Mesenchymal stem cell (in vitro differentiated cells and primary cell): ENCODE measurements around the gene SHQ1.

Experiments
- DNase-seq: peaks from one replicate; pipeline ENCODE4 v3.0.0-alpha.2; 2013
- H2AFZ ChIP-seq: one replicate; pipeline ENCODE4 v1.6.1; 2013; ENCODE audit warnings: low read depth, mild to moderate bottlenecking, control low read depth, inconsistent platforms, low read length, moderate library complexity
- H2AK5ac ChIP-seq: 2 replicates; pipeline ENCODE4 v1.6.1; 2013; ENCODE audit warnings: low read length, moderate library complexity, mild to moderate bottlenecking, inconsistent platforms; ENCODE audit not compliant: severe bottlenecking
- H2BK120ac ChIP-seq: one replicate; pipeline ENCODE4 v1.6.1; 2013; ENCODE audit warnings: low read depth, mild to moderate bottlenecking, inconsistent platforms, low read length, moderate library complexity
- H2BK12ac ChIP-seq, 2 experiments: one replicate each; pipeline ENCODE4 v1.6.1; 2013; ENCODE audit warnings: inconsistent platforms in 2 of 2, low read length in 2 of 2, mild to moderate bottlenecking in 2 of 2, moderate library complexity in 2 of 2, control low read depth in 1 of 2
- H2BK15ac ChIP-seq: one replicate; pipeline ENCODE4 v1.6.1; 2013; ENCODE audit warnings: mild to moderate bottlenecking, low read depth, inconsistent platforms; ENCODE audit not compliant: poor library complexity, severe bottlenecking
- H2BK5ac ChIP-seq: 2 replicates; pipeline ENCODE4 v1.6.1; 2013; ENCODE audit warnings: low read depth, mild to moderate bottlenecking, low read length, control low read depth, inconsistent platforms; ENCODE audit not compliant: poor library complexity, severe bottlenecking
- H3K14ac ChIP-seq, 2 experiments: one replicate each; pipeline ENCODE4 v1.6.1; 2013; ENCODE audit warnings: inconsistent platforms in 2 of 2, low read length in 2 of 2, control low read depth in 1 of 2, mild to moderate bottlenecking in 1 of 2, moderate library complexity in 1 of 2
- H3K18ac ChIP-seq, 2 experiments: one replicate each; pipeline ENCODE4 v1.6.1; 2013; ENCODE audit warnings: inconsistent platforms in 2 of 2, low read length in 2 of 2, control low read depth in 1 of 2, low read depth in 1 of 2, mild to moderate bottlenecking in 1 of 2
- H3K23ac ChIP-seq, 2 experiments: one replicate each; pipeline ENCODE4 v1.6.1; 2013; ENCODE audit warnings: inconsistent platforms in 2 of 2, low read length in 2 of 2, mild to moderate bottlenecking in 2 of 2, moderate library complexity in 2 of 2, control low read depth in 1 of 2
- H3K27ac ChIP-seq: 2 replicates; pipeline ENCODE4 v1.5.1; 2013; ENCODE audit warnings: mild to moderate bottlenecking, moderate library complexity, low read length, control low read depth, inconsistent platforms; ENCODE audit not compliant: poor library complexity, severe bottlenecking
- H3K27me3 ChIP-seq, 2 experiments: 2 replicates each; pipeline versions ENCODE4 v1.6.1 to v1.7.0; 2013; ENCODE audit warnings: low read length in 2 of 2, mild to moderate bottlenecking in 2 of 2, moderate library complexity in 2 of 2, control low read depth in 1 of 2, inconsistent platforms in 1 of 2; ENCODE audit not compliant: control insufficient read depth in 1 of 2, insufficient read depth in 1 of 2
- H3K36me3 ChIP-seq, 2 experiments: 2 replicates each; pipeline versions ENCODE4 v1.6.1 to v1.7.0; 2013; ENCODE audit warnings: low read length in 2 of 2, control low read depth in 1 of 2, inconsistent platforms in 1 of 2, low read depth in 1 of 2, mild to moderate bottlenecking in 1 of 2; ENCODE audit not compliant: insufficient read depth in 2 of 2, control insufficient read depth in 1 of 2
- H3K4ac ChIP-seq, 2 experiments: one replicate each; pipeline ENCODE4 v1.6.1; 2013; ENCODE audit warnings: inconsistent platforms in 2 of 2, low read length in 2 of 2, mild to moderate bottlenecking in 2 of 2, moderate library complexity in 2 of 2, control low read depth in 1 of 2, low read depth in 1 of 2
- H3K4me1 ChIP-seq: 2 replicates; pipeline ENCODE4 v1.6.1; 2013; ENCODE audit warnings: low read depth, low read length, control low read depth; ENCODE audit not compliant: control insufficient read depth, insufficient read depth
- H3K4me2 ChIP-seq: 2 replicates; pipeline ENCODE4 v1.6.1; 2013; ENCODE audit warnings: low read length, mild to moderate bottlenecking, inconsistent platforms; ENCODE audit not compliant: poor library complexity, severe bottlenecking
- H3K4me3 ChIP-seq, 2 experiments: 2 replicates each; pipeline versions ENCODE4 v1.5.1 to v1.7.0; 2013; ENCODE audit warnings: low read length in 2 of 2, mild to moderate bottlenecking in 2 of 2, control low read depth in 1 of 2, low read depth in 1 of 2; ENCODE audit not compliant: insufficient read depth in 1 of 2
- H3K79me1 ChIP-seq: replicated peaks from 2 replicates; pipeline ENCODE4 v1.6.1; 2013; ENCODE audit warnings: mild to moderate bottlenecking, control low read depth, low read length, inconsistent platforms; ENCODE audit not compliant: poor library complexity, severe bottlenecking
- H3K9ac ChIP-seq: 2 replicates; pipeline ENCODE4 v1.7.0; 2013; ENCODE audit warnings: mild to moderate bottlenecking, low read length, moderate library complexity
- H3K9me3 ChIP-seq: 2 replicates; pipeline ENCODE4 v1.7.0; 2013; ENCODE audit warnings: mild to moderate bottlenecking, low read length; ENCODE audit not compliant: control insufficient read depth
- H4K8ac ChIP-seq: one replicate; pipeline ENCODE4 v1.6.1; 2013; ENCODE audit warnings: inconsistent platforms, mild to moderate bottlenecking, low read length, moderate library complexity
- H4K91ac ChIP-seq: one replicate; pipeline ENCODE4 v1.6.1; 2013; ENCODE audit warnings: mild to moderate bottlenecking, low read length, inconsistent platforms
- WGBS: methylation state at CpG from one replicate; pipeline ENCODE4 v1.1.7; 2013; ENCODE audit warnings: mixed read lengths; 5-methylcytosine and 5-hydroxymethylcytosine counted together

The SHQ1 gene

DNA sequence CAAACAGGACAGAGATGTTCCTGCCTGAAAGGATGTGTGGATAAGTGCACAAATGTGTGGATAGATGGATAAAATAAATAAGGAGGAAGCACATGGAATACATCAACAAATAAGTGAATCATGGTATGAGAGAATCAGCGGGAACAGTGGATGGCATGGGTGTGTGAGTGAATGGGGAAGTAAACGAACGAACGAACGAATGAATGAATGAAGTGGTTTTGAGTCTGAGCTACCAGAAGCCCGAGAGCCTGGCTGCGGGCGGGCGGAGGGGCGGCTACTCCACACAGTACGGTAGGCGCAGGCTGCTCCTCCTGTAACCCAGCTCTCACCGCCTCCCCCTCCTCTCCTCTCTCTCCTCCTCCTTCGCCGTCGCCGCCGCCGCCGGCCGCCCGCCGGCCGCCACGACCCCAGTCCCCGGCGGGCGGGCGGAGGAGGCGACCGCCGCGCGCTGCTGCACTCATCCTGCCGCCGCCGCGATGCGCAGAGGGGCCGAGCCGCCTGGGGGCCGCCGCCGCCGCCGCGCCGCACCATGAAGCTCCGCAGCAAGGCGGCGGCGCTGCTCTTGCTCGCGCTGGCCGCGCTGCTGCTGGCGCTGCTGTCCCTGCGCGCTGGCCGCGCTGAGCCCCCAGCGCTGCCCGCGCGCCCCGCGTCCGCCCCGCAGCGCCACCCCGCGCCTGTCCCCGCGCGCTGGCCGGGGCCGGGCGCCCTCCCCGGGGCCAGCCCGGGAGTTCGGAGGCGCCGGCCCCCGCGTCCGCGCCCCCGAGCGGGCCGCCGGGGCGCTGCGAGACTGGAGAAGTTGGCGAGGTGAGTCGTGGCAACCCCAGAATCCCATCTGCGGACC lies 39.7 kb upstream of the SHQ1 start, which contains the start of gene GXYLT2:
GXYLT2 (plus strand) TSS at position 342 of the 841 bp plus-strand sequence; CDS start at position 530, 188 bp downstream.
- H3K27ac ChIP-seq, result peak within 1 kb of the TSS; percentile 38
- H2BK5ac ChIP-seq, result no peak within 1 kb of the TSS
- no peak within 1 kb of the TSS for H4K91ac ChIP-seq
- under 1% methylated on average over 49 of the region's 96 CpGs for WGBS
- H2BK120ac ChIP-seq, result peak within 1 kb of the TSS; percentile 22
- no peaks in the 10 kb centered on the region for H3K9me3 ChIP-seq
- no peaks in the 10 kb centered on the region for H3K27me3 ChIP-seq
- no peak within 1 kb of the TSS for H3K23ac ChIP-seq
- peak within 1 kb of the TSS; percentile 90 for H4K8ac ChIP-seq
- H3K79me1 ChIP-seq, result peaks cover 1% of the 10 kb centered on the region
- H3K14ac ChIP-seq, result no peak within 1 kb of the TSS
- peaks cover 10% of the 10 kb centered on the region for H3K4me1 ChIP-seq
- peak within 1 kb of the TSS; percentile 83 for H3K9ac ChIP-seq
- H2BK15ac ChIP-seq, result peak within 1 kb of the TSS; percentile 98
- peak within 1 kb of the TSS; percentile 24 to 48 for H2BK12ac ChIP-seq
- H3K36me3 ChIP-seq, result no peaks in the 10 kb centered on the region
- peak within 1 kb of the TSS; percentile 92 for H3K4me2 ChIP-seq
- H2AFZ ChIP-seq, result peak within 1 kb of the TSS; percentile 64
- H2AK5ac ChIP-seq, result no peak within 1 kb of the TSS
- DNase-seq, result peak; percentile 80
- H3K18ac ChIP-seq, result peak within 1 kb of the TSS; percentile 85 to 87
- peak within 1 kb of the TSS; percentile 64 to 84 for H3K4me3 ChIP-seq
- peak within 1 kb of the TSS in 1 of 2 experiments; percentile 78 for H3K4ac ChIP-seq

- Histone ChIP-seq H3K79me1 (no peaks in the 10 kb centered on the region), H2BK15ac (no peak overlapping the region), H3K27me3 (no peaks in the 10 kb centered on the region), H4K91ac (no peak overlapping the region), H3K4me2 (peak overlapping the region; percentile 92), H2AFZ (peak overlapping the region; percentile 64), H3K36me3 (no peaks in the 10 kb centered on the region), H4K8ac (no peak overlapping the region), H3K9ac (peak overlapping the region; percentile 82), H3K18ac (peak overlapping the region in 1 of 2 experiments; percentile 9), H3K4me3 (peak overlapping the region in 1 of 2 experiments; percentile 84), H3K23ac (no peak overlapping the region), H2BK5ac (no peak overlapping the region), H3K9me3 (no peaks in the 10 kb centered on the region), H2AK5ac (no peak overlapping the region), H3K27ac (no peak overlapping the region), H3K14ac (no peak overlapping the region), H2BK12ac (peak overlapping the region in 1 of 2 experiments; percentile 24), H3K4ac (peak overlapping the region in 1 of 2 experiments; percentile 28), H2BK120ac (no peak overlapping the region), H3K4me1 (peaks cover 10% of the 10 kb centered on the region)
- DNase-seq, result no peak
- under 1% methylated on average over 7 of the region's 7 CpGs for WGBS
These were observed 39.1 kb upstream of the SHQ1 start for GRCh38 chr3:72887343-72887704.

- Histone ChIP-seq H3K9ac (peak overlapping the region; percentile 75), H2BK12ac (no peak overlapping the region), H3K4me2 (no peak overlapping the region), H4K8ac (no peak overlapping the region), H3K4me1 (no peaks in the 10 kb centered on the region), H2BK120ac (no peak overlapping the region), H3K9me3 (no peaks in the 10 kb centered on the region), H3K18ac (no peak overlapping the region), H2BK15ac (no peak overlapping the region), H2AFZ (no peak overlapping the region), H3K4ac (no peak overlapping the region), H3K27ac (no peak overlapping the region), H2AK5ac (no peak overlapping the region), H3K4me3 (no peak overlapping the region), H3K14ac (peak overlapping the region in 1 of 2 experiments; percentile 57), H3K36me3 (no peaks in the 10 kb centered on the region), H3K79me1 (no peaks in the 10 kb centered on the region), H3K23ac (no peak overlapping the region), H3K27me3 (peaks cover 0 to 10% of the 10 kb centered on the region in 2 experiments), H4K91ac (no peak overlapping the region), H2BK5ac (no peak overlapping the region)
- WGBS, result 70% methylated on average over 4 of the region's 5 CpGs
- peak; percentile 19 for DNase-seq
These were observed 23.9 kb upstream of the SHQ1 start for GRCh38 chr3:72872183-72872582.

- no peak overlapping the region for H2AK5ac ChIP-seq
- no peak overlapping the region for H4K91ac ChIP-seq
- whole genome bisulfite sequencing, result 79% methylated on average over 5 of the region's 7 CpGs
- no peak overlapping the region for H2BK120ac ChIP-seq
- no peak overlapping the region for H2AFZ ChIP-seq
- H2BK12ac ChIP-seq, result no peak overlapping the region
- H3K9me3 ChIP-seq, result no peaks in the 10 kb centered on the region
- DNase-seq, result no peak
- no peak overlapping the region for H3K18ac ChIP-seq
- H3K14ac ChIP-seq, result no peak overlapping the region
- H3K27me3 ChIP-seq, result peaks cover 0 to under 1% of the 10 kb centered on the region in 2 experiments
- H3K4me1 ChIP-seq, result no peaks in the 10 kb centered on the region
- H3K9ac ChIP-seq, result no peak overlapping the region
- no peak overlapping the region for H2BK15ac ChIP-seq
- H3K23ac ChIP-seq, result no peak overlapping the region
- no peak overlapping the region for H3K4me3 ChIP-seq
- no peak overlapping the region for H3K27ac ChIP-seq
- no peak overlapping the region for H3K4ac ChIP-seq
- no peaks in the 10 kb centered on the region for H3K36me3 ChIP-seq
- H3K4me2 ChIP-seq, result no peak overlapping the region
- H3K79me1 ChIP-seq, result no peaks in the 10 kb centered on the region
- H4K8ac ChIP-seq, result no peak overlapping the region
- H2BK5ac ChIP-seq, result no peak overlapping the region
These were observed 14.3 kb upstream of the SHQ1 start for GRCh38 chr3:72862314-72863090.
